GM23248 (cell line): ENCODE data around the gene RALA.

Experiments used
- EZH2 ChIP-seq: fragments of 200-600 bp; sonication (generic); IDR thresholded peaks from 2 replicates; pipeline ENCODE4 v1.6.1; 2018; ENCODE audit warnings: antibody characterized with exemption, mild to moderate bottlenecking; ENCODE audit not compliant: insufficient read depth, poor library complexity, severe bottlenecking
- EZH2phosphoT487 ChIP-seq: fragments of 200-600 bp; sonication (generic); IDR thresholded peaks from 2 replicates; pipeline ENCODE4 v1.6.1; 2018; ENCODE audit warnings: antibody characterized with exemption, moderate library complexity, mild to moderate bottlenecking, low read depth; ENCODE audit not compliant: insufficient read depth

- TF ChIP-seq EZH2 (no peak), EZH2phosphoT487 (no peak)
Measured at GRCh38 chr7:39688611-39689480, 65.5 kb downstream of the RALA start.
